GM12891 (cell line): Measurements from ENCODE around the gene ZNF714.

ENCODE experiments used
- POLR2A ChIP-seq: IDR thresholded peaks from 2 replicates; pipeline ENCODE4 v1.6.1; 2011; ENCODE audit warnings: low read depth, low read length, control low read depth
- POLR2AphosphoS5 ChIP-seq: IDR thresholded peaks from 2 replicates; pipeline ENCODE4 v1.6.1; 2011; ENCODE audit warnings: low read depth, low read length, control low read depth
- SPI1 ChIP-seq: IDR thresholded peaks from 2 replicates; pipeline ENCODE4 v1.6.1; 2011; ENCODE audit warnings: low read depth, low read length, control low read depth
- TAF1 ChIP-seq: IDR thresholded peaks from 2 replicates; pipeline ENCODE4 v1.6.1; 2011; ENCODE audit warnings: low read depth, low read length, control low read depth

DNA sequence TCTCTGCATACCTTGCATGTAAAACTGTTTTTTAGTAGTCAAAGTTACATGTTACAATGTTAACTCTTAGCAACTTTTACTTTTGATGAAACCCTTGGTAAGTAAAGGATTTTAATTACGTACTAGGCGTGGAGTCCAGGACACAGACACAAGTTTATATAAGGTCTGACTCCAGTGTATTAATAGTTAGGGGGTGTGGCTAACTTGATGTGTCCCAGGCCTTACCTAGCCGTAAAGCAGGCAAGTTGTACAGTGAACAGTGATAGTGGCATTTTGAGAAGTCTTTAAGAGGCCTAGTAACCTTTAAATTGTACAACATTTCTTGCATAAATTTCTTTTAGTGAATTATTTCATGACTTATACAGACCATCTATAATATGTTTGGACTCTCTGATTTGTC lies 5.9 kb downstream of the ZNF714 start:
- TF ChIP-seq POLR2AphosphoS5 (no peak), SPI1 (no peak), POLR2A (no peak), TAF1 (no peak)
